ENCODE measurements around the gene BCAS3.

BCAS3 gene

GRCh38 chr17:61088556-61088955, 410.9 kb downstream of the BCAS3 start:
- TF ChIP-seq POLR2A (IDR thresholded peaks at IDR 0.05; ENCODE audit: low read depth, low read length) (no peak), TAF1 (IDR thresholded peaks at IDR 0.05; ENCODE audit: borderline replicate concordance, low read depth, low read length) (no peak), POLR2AphosphoS5 (IDR thresholded peaks at IDR 0.05; ENCODE audit: low read depth, low read length) (no peak)
- no peak for DNase-seq (ENCODE audit: insufficient read length)
- FAIRE-seq = no peak

DNA sequence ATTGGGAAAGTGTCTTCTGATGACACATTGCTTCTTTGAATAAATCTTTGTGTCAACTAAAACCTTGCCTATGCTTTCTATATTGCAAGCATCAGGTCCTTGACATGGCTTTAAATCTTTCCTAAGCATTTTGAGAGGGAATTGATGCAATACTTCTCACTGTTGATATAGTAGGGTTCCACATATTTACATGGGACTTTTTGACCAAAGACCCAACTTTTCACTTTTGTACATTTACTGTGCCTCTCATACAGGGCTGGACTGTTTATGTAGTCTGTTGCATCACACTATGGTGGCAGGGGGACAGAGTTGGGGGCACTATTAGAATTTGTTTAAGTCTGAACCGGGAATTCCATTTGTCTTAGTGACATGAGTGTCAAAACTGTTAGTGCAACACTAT, 413.4 kb downstream of the BCAS3 start:
- FAIRE-seq (no peak), DNase-seq (ENCODE audit: insufficient read length) (no peak)
- no peak for TF ChIP-seq POLR2A (IDR thresholded peaks at IDR 0.05; ENCODE audit: low read depth, low read length)
- TF ChIP-seq TAF1 (IDR thresholded peaks at IDR 0.05; ENCODE audit: borderline replicate concordance, low read depth, low read length) = no peak
- no peak for TF ChIP-seq POLR2AphosphoS5 (IDR thresholded peaks at IDR 0.05; ENCODE audit: low read depth, low read length)

GRCh38 chr17:61097781-61098180, 420.1 kb downstream of the BCAS3 start:
- FAIRE-seq = no peak
- no peak for TF ChIP-seq TAF1 (IDR thresholded peaks at IDR 0.05; ENCODE audit: borderline replicate concordance, low read depth, low read length)
- TF ChIP-seq POLR2A (IDR thresholded peaks at IDR 0.05; ENCODE audit: low read depth, low read length) = no peak
- TF ChIP-seq POLR2AphosphoS5 (IDR thresholded peaks at IDR 0.05; ENCODE audit: low read depth, low read length) = no peak
- no peak for DNase-seq (ENCODE audit: insufficient read length)

DNA sequence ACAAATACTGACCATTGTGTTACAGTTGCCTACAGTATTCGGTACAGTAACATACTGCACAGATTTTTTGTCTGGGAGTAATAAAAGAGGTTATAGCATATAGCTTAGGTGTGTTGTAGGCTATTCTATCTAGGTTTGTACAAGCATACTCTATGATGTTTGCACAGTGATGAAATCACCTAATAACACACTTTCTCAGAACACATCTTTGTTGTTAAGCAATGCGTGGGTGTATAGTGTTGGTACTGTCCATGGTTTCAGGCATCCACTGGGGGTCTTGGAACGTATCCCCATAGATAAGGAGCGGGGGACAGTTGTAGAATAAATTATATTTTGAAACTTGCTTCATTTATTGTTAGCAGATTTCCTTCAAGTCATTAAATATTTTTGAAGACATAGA, 428.7 kb downstream of the BCAS3 start:
- FAIRE-seq = no peak
- TF ChIP-seq POLR2AphosphoS5 (IDR thresholded peaks at IDR 0.05; ENCODE audit: low read depth, low read length) = no peak
- TF ChIP-seq TAF1 (IDR thresholded peaks at IDR 0.05; ENCODE audit: borderline replicate concordance, low read depth, low read length) = no peak
- no peak for TF ChIP-seq POLR2A (IDR thresholded peaks at IDR 0.05; ENCODE audit: low read depth, low read length)
- no peak for DNase-seq (ENCODE audit: insufficient read length)

- DNase-seq (ENCODE audit: insufficient read length) (no peak), FAIRE-seq (no peak)
- TF ChIP-seq POLR2AphosphoS5 (IDR thresholded peaks at IDR 0.05; ENCODE audit: low read depth, low read length) (no peak), TAF1 (IDR thresholded peaks at IDR 0.05; ENCODE audit: borderline replicate concordance, low read depth, low read length) (no peak), POLR2A (IDR thresholded peaks at IDR 0.05; ENCODE audit: low read depth, low read length) (no peak)
These were observed 438.9 kb downstream of the BCAS3 start for GRCh38 chr17:61116577-61116976.

DNA sequence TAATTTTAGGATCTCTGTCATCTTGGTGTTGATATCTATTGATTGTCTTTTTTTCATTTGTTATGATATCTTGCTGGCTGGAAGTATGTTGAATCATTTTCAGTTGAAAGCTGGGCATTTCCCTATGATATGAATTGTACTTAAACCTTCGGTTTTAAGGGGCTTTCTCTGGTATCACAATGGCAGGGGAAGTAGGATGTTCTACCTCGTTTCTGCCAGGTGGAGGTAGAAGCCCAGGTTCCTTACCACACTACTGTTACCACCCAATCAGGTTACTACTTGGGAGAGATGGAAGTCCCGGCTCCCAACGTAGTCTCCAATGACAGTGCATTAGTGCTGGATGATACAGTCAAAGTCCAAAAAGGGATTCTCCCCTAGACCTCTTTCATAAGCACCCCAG, 440.3 kb downstream of the BCAS3 start:
- DNase-seq (ENCODE audit: insufficient read length) = no peak
- TF ChIP-seq TAF1 (IDR thresholded peaks at IDR 0.05; ENCODE audit: borderline replicate concordance, low read depth, low read length) = no peak
- no peak for TF ChIP-seq POLR2A (IDR thresholded peaks at IDR 0.05; ENCODE audit: low read depth, low read length)
- TF ChIP-seq POLR2AphosphoS5 (IDR thresholded peaks at IDR 0.05; ENCODE audit: low read depth, low read length) = no peak
- no peak for FAIRE-seq

DNA sequence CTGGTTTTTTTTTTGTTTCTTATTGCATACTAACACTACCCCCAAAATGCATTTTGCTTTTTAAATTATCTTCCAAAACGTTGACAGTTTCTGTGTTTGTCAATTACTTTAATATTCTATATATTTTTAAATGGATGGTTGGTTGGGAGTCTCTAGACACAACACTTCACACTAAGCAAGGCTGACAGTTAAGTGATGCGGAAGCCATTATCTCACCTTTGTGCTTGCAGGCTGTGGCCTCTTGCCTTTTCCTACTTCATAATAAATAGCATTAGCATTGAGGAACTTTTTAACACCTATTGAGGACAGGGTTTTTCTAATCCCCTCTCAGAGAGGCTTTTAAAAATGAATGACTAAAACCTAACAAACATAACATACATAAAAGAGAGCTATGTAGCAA, 441.2 kb downstream of the BCAS3 start:
- DNase-seq (ENCODE audit: insufficient read length) (no peak), FAIRE-seq (no peak)
- no peak for TF ChIP-seq POLR2A (IDR thresholded peaks at IDR 0.05; ENCODE audit: low read depth, low read length)
- no peak for TF ChIP-seq TAF1 (IDR thresholded peaks at IDR 0.05; ENCODE audit: borderline replicate concordance, low read depth, low read length)
- no peak for TF ChIP-seq POLR2AphosphoS5 (IDR thresholded peaks at IDR 0.05; ENCODE audit: low read depth, low read length)

DNA sequence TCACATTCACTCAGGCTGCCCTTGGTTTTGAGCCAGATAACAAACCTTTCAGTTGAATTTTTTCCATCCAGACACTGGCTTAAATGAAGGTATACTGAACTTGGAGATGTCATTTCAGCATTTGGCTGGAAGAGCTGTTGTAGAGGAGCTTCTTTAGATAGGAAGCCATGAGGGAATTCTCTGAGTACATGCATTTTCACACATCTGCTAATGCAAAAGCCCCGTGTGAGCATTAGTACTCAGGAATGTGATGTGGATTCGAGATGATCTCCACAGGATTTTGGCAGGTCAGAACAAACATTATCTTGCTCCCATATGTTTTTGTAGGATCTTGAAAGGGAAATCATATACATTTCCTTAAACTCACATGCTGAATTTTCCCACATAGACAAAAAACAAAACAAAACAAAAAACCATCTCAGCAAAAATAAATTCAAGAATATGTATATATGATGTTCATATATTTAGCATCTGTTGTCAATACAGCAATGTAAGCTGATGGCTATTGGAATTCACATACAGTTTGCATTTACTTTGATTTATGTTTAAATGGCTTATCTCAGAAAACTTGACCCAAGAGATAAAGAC, 444.8 kb downstream of the BCAS3 start:
- no peak for DNase-seq (ENCODE audit: insufficient read length)
- TF ChIP-seq POLR2A (IDR thresholded peaks at IDR 0.05; ENCODE audit: low read depth, low read length) = no peak
- TF ChIP-seq TAF1 (IDR thresholded peaks at IDR 0.05; ENCODE audit: borderline replicate concordance, low read depth, low read length) = no peak
- no peak for FAIRE-seq

- FAIRE-seq (no peak), DNase-seq (ENCODE audit: insufficient read length) (no peak)
- TF ChIP-seq TAF1 (IDR thresholded peaks at IDR 0.05; ENCODE audit: borderline replicate concordance, low read depth, low read length) (no peak), POLR2AphosphoS5 (IDR thresholded peaks at IDR 0.05; ENCODE audit: low read depth, low read length) (no peak), POLR2A (IDR thresholded peaks at IDR 0.05; ENCODE audit: low read depth, low read length) (no peak)
These were observed 446.9 kb downstream of the BCAS3 start for GRCh38 chr17:61124562-61124961.

DNA sequence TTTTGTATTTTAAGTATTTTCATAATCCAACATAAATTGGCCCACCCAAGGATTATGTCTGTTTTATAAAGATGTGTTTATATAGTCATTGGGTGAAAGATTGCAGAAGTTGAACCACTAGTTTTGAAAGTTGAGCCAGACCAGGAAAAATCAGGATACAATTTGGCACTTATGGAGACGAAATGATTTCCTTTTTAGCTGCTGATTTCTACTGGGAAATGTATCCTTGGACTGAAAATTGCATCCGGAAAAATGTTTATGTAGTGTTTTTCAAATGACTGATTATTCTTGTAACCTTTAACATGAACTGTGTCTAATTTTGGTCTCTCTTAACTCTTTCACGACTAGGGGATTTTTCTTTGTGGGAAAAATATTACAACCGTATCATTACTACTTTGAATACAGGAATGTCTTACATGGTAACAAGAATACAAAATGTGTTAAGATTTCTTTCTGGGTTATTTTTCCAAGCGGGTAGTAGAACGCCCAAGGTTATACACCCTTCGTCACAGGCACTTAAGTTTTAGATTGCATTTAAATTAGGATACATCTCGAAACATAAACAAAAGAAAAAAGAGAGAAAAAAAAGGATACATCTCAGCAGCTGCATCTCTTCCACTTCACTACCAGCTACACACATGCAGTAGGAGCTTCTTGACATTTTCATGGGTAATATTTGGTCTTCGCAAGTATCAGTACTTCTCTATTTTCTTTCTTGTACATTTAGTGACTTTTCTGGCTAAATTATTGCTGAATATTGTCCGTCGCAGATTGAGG, 449.0 kb downstream of the BCAS3 start:
- TF ChIP-seq POLR2A (IDR thresholded peaks at IDR 0.05; ENCODE audit: low read depth, low read length) (no peak), TAF1 (IDR thresholded peaks at IDR 0.05; ENCODE audit: borderline replicate concordance, low read depth, low read length) (no peak), POLR2AphosphoS5 (IDR thresholded peaks at IDR 0.05; ENCODE audit: low read depth, low read length) (no peak)
- DNase-seq (ENCODE audit: insufficient read length) = no peak
- FAIRE-seq = no peak

DNA sequence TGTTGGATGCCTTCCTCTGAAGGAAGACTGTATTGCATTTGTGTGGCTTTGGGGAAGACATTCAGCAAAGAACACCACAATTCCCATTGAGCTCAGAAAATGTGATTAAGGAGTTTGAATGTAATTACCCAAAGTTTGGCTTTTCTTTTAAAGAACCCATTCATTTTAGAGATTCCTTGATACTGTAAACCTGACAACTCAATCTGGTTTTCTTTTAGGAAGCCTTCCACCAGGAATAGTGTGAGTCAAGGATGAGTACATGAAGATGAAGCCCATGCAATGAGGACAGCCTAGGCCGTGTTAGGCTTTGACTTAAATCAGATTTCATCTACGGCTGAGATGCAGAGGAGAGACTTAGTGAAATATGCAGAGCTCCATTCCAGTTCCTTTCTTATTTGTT, 450.3 kb downstream of the BCAS3 start:
- TF ChIP-seq TAF1 (IDR thresholded peaks at IDR 0.05; ENCODE audit: borderline replicate concordance, low read depth, low read length) (no peak), POLR2AphosphoS5 (IDR thresholded peaks at IDR 0.05; ENCODE audit: low read depth, low read length) (no peak), POLR2A (IDR thresholded peaks at IDR 0.05; ENCODE audit: low read depth, low read length) (no peak)
- FAIRE-seq (no peak), DNase-seq (ENCODE audit: insufficient read length) (no peak)

GRCh38 chr17:61128661-61129115, 451.0 kb downstream of the BCAS3 start:
- TF ChIP-seq POLR2AphosphoS5 (IDR thresholded peaks at IDR 0.05; ENCODE audit: low read depth, low read length) (no peak), POLR2A (IDR thresholded peaks at IDR 0.05; ENCODE audit: low read depth, low read length) (no peak), TAF1 (IDR thresholded peaks at IDR 0.05; ENCODE audit: borderline replicate concordance, low read depth, low read length) (no peak)
- FAIRE-seq (no peak), DNase-seq (ENCODE audit: insufficient read length) (no peak)
